ENCODE results near the gene VKORC1. TPM values are rescaled to one million over a fixed set of nuclear protein-coding genes. Genes with fewer than 3 reads are reported as not detected.

The VKORC1 gene
- total RNA-seq, 4 donors from 2014 or later = 20.1 to 35.9 (median 32.9) TPM

GRCh38 chr16:31090540-31090939, 4.1 kb downstream of the VKORC1 start:
- peaks cover 0 to 10% of the 10 kb centered on the region in 2 donors for H3K36me3 ChIP-seq

DNA sequence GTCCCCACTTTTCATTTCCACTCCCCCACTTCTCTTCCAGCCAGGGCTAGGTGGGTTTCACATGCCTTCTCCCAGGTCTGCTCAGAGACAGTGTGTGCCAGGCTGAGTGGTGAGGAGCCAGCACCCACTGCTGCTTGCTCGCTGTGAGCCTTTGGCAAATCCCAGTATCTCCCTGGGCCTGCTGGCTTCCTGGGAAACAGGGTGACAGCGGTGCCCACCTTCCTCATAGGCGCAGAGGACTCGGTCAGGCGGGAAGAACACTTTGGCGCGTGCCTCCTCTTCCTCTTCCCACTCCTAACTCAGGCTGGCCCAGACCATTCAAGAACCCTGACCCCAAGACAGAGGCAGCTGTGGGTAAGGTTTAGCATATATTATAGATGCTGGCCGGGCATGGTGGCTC, 5.4 kb downstream of the VKORC1 start:
- TF ChIP-seq, protein P1, sequence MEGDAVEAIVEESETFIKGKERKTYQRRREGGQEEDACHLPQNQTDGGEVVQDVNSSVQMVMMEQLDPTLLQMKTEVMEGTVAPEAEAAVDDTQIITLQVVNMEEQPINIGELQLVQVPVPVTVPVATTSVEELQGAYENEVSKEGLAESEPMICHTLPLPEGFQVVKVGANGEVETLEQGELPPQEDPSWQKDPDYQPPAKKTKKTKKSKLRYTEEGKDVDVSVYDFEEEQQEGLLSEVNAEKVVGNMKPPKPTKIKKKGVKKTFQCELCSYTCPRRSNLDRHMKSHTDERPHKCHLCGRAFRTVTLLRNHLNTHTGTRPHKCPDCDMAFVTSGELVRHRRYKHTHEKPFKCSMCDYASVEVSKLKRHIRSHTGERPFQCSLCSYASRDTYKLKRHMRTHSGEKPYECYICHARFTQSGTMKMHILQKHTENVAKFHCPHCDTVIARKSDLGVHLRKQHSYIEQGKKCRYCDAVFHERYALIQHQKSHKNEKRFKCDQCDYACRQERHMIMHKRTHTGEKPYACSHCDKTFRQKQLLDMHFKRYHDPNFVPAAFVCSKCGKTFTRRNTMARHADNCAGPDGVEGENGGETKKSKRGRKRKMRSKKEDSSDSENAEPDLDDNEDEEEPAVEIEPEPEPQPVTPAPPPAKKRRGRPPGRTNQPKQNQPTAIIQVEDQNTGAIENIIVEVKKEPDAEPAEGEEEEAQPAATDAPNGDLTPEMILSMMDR (IDR thresholded peaks at IDR 0.05 in 4 of 5, conservative IDR thresholded peaks at IDR 0.05 in 1 of 5) = no peak
- TF ChIP-seq POLR2A (IDR thresholded peaks at IDR 0.05) = no peak
- intact Hi-C loops (cut with DNase I; ENCODE audit: low total_unique reads) (no loop called here), in situ Hi-C loops (cut with MboI; ENCODE audit: low sequenced_read_pairs in 4 of 4) (loop anchor here in 1 of 4 donors (25.0 kb wide), 1 partner anchor 102 kb away; the partner anchor contains the start of gene HSD3B7)
- H3K27ac ChIP-seq = no peak overlapping the region
- ATAC-seq (no peak), DNase-seq (no peak)
- no peaks in the 10 kb centered on the region for H3K9me3 ChIP-seq
- H3K27me3 ChIP-seq = no peaks in the 10 kb centered on the region
- H3K4me1 ChIP-seq = peaks cover 8 to 13% of the 10 kb centered on the region in 2 donors
- no peak overlapping the region for H3K4me3 ChIP-seq
- H3K36me3 ChIP-seq = peaks cover 0 to 10% of the 10 kb centered on the region in 2 donors

More at GRCh38 chr16:31090540-31090939, 4.1 kb downstream of the VKORC1 start:
- intact Hi-C loops (cut with DNase I; ENCODE audit: low total_unique reads) (no loop called here), in situ Hi-C loops (cut with MboI; ENCODE audit: low sequenced_read_pairs in 4 of 4) (loop anchor here in 2 of 4 donors (10.0 to 25.0 kb wide), 2 partner anchors 64 to 103 kb away; partner anchors contain the start of genes HSD3B7 (in 1 of the 2) and PRSS36 (in 1 of the 2))
- Histone ChIP-seq H3K4me3 (no peak overlapping the region), H3K9me3 (no peaks in the 10 kb centered on the region), H3K27me3 (no peaks in the 10 kb centered on the region), H3K27ac (no peak overlapping the region), H3K4me1 (peaks cover 8 to 13% of the 10 kb centered on the region in 2 donors)
- ATAC-seq (no peak), DNase-seq (no peak)
- TF ChIP-seq, protein P1 (IDR thresholded peaks at IDR 0.05 in 4 of 5, conservative IDR thresholded peaks at IDR 0.05 in 1 of 5) = no peak
- TF ChIP-seq POLR2A (IDR thresholded peaks at IDR 0.05) = no peak

- Histone ChIP-seq H3K27ac (no peak within 1 kb of the TSS), H3K4me1 (peaks cover 4 to 8% of the 10 kb centered on the region in 2 donors), H3K27me3 (no peaks in the 10 kb centered on the region), H3K9me3 (no peaks in the 10 kb centered on the region), H3K4me3 (no peak within 1 kb of the TSS), H3K36me3 (peaks cover 0 to 10% of the 10 kb centered on the region in 2 donors)
- intact Hi-C loops (cut with DNase I; ENCODE audit: low total_unique reads) (no loop called here), in situ Hi-C loops (cut with MboI; ENCODE audit: low sequenced_read_pairs in 4 of 4) (loop anchor here in 1 of 4 donors (25.0 kb wide), 1 partner anchor 101 kb away; the partner anchor contains the start of gene HSD3B7)
- TF ChIP-seq, protein P1 (IDR thresholded peaks at IDR 0.05 in 4 of 5, conservative IDR thresholded peaks at IDR 0.05 in 1 of 5) = no peak
- no peak for TF ChIP-seq POLR2A (IDR thresholded peaks at IDR 0.05)
- DNase-seq (no peak), ATAC-seq (no peak)
Observed at GRCh38 chr16:31088459-31089183, 6.0 kb downstream of the VKORC1 start, which contains the start of gene PRSS53. Gene PRSS53 (minus strand): TSS chr16:31088943. CDS start chr16:31088809, 134 bp downstream.

GRCh38 chr16:31087971-31088370, 6.6 kb downstream of the VKORC1 start:
- no peak overlapping the region for H3K27ac ChIP-seq
- TF ChIP-seq, protein P1 (IDR thresholded peaks at IDR 0.05 in 4 of 5, conservative IDR thresholded peaks at IDR 0.05 in 1 of 5) = no peak
- no peak for TF ChIP-seq POLR2A (IDR thresholded peaks at IDR 0.05)
- H3K36me3 ChIP-seq = peaks cover 0 to 10% of the 10 kb centered on the region in 2 donors
- ATAC-seq = no peak
- intact Hi-C loops (cut with DNase I; ENCODE audit: low total_unique reads) = no loop called here
- H3K27me3 ChIP-seq = no peaks in the 10 kb centered on the region
- no peak for DNase-seq
- in situ Hi-C loops (cut with MboI; ENCODE audit: low sequenced_read_pairs in 4 of 4) = loop anchor here in 1 of 4 donors (25.0 kb wide), 1 partner anchor 101 kb away; the partner anchor contains the start of gene HSD3B7
- no peaks in the 10 kb centered on the region for H3K9me3 ChIP-seq
- H3K4me1 ChIP-seq = peaks cover 0 to 1% of the 10 kb centered on the region in 2 donors
- H3K4me3 ChIP-seq = no peak overlapping the region
